ENCODE results near the gene RAB43.

The RAB43 gene

GRCh38 chr3:129038121-129038855 is 83.3 kb downstream of the RAB43 start:
- no peak for DNase-seq (ENCODE audit: low read depth, low spot score)
